Dendritic cell treated with granulocyte-macrophage colony-stimulating factor and Interleukin-4, amounts not matched to agents 40 ng/mL and 50 ng/mL, for 4 days (primary cell): ENCODE measurements around the gene FANCD2OS.
A peak's percentile ranks its signal among the peaks of the same experiment; 100 is the strongest.
"Not testable (repeated sequence)": the region's sequence is repeated elsewhere in the genome, so short reads cannot be mapped to it uniquely, and the experiment has no call there.

Experiments
- H3K27ac Mint-ChIP-seq: one replicate; pipeline ENCODE4 v1.8.0; 2022; ENCODE audit warnings: mild to moderate bottlenecking, mixed read lengths
- H3K27me3 Mint-ChIP-seq: one replicate; pipeline ENCODE4 v1.8.0; 2022; ENCODE audit warnings: mild to moderate bottlenecking, mixed read lengths
- H3K36me3 Mint-ChIP-seq: one replicate; pipeline ENCODE4 v1.8.0; 2022; ENCODE audit warnings: low read depth, mixed read lengths
- H3K4me1 Mint-ChIP-seq: one replicate; pipeline ENCODE4 v1.8.0; 2022; ENCODE audit warnings: low read depth, mixed read lengths
- H3K4me3 Mint-ChIP-seq: one replicate; pipeline ENCODE4 v1.8.0; 2022; ENCODE audit warnings: mild to moderate bottlenecking, moderate library complexity, mixed read lengths
- H3K9me3 Mint-ChIP-seq: one replicate; pipeline ENCODE4 v1.8.0; 2022; ENCODE audit warnings: mixed read lengths
- intact Hi-C: fragments of 100-400 bp; cut with micrococcal nuclease; formaldehyde crosslinking; loops from one replicate; pipeline ENCODE4 v1.15.0; 2022

The FANCD2OS gene

GRCh38 chr3:10108091-10108490 is at the start of gene FANCD2OS:
TSS of gene FANCD2OS (minus strand) at chr3:10108255. CDS start at chr3:10104774, 3,481 bp downstream.
- Mint-ChIP-seq H3K4me1 (no peaks in the 10 kb centered on the region), H3K27ac (no peak within 1 kb of the TSS), H3K27me3 (no peaks in the 10 kb centered on the region), H3K36me3 (no peaks in the 10 kb centered on the region), H3K9me3 (no peaks in the 10 kb centered on the region), H3K4me3 (no peak within 1 kb of the TSS)
- intact Hi-C loops = no loop called here

GRCh38 chr3:10157031-10157430 is 49.0 kb upstream of the FANCD2OS start:
- intact Hi-C loops = no loop called here
- Mint-ChIP-seq H3K36me3 (peaks cover 41% of the 10 kb centered on the region), H3K9me3 (no peaks in the 10 kb centered on the region), H3K4me1 (peaks cover 7% of the 10 kb centered on the region), H3K27me3 (no peaks in the 10 kb centered on the region), H3K4me3 (no peak overlapping the region), H3K27ac (no peak overlapping the region)

GRCh38 chr3:10155658-10156057 is 47.6 kb upstream of the FANCD2OS start:
- peaks cover 55% of the 10 kb centered on the region for H3K36me3 Mint-ChIP-seq
- H3K4me3 Mint-ChIP-seq = no peak overlapping the region
- H3K9me3 Mint-ChIP-seq = no peaks in the 10 kb centered on the region
- H3K27me3 Mint-ChIP-seq = no peaks in the 10 kb centered on the region
- intact Hi-C loops = no loop called here
- peaks cover 3% of the 10 kb centered on the region for H3K4me1 Mint-ChIP-seq
- H3K27ac Mint-ChIP-seq = no peak overlapping the region

- H3K4me1 Mint-ChIP-seq = peaks cover 6% of the 10 kb centered on the region
- no peaks in the 10 kb centered on the region for H3K27me3 Mint-ChIP-seq
- H3K36me3 Mint-ChIP-seq = peaks cover 60% of the 10 kb centered on the region
- no peaks in the 10 kb centered on the region for H3K9me3 Mint-ChIP-seq
- no peak overlapping the region for H3K4me3 Mint-ChIP-seq
- no peak overlapping the region for H3K27ac Mint-ChIP-seq
- intact Hi-C loops = no loop called here
Observed at GRCh38 chr3:10155123-10155472, 47.0 kb upstream of the FANCD2OS start.

GRCh38 chr3:10154335-10155122 is 46.5 kb upstream of the FANCD2OS start:
- peaks cover 66% of the 10 kb centered on the region for H3K36me3 Mint-ChIP-seq
- intact Hi-C loops = no loop called here
- no peaks in the 10 kb centered on the region for H3K9me3 Mint-ChIP-seq
- H3K4me3 Mint-ChIP-seq = no peak overlapping the region
- peaks cover 10% of the 10 kb centered on the region for H3K4me1 Mint-ChIP-seq
- H3K27me3 Mint-ChIP-seq = no peaks in the 10 kb centered on the region
- H3K27ac Mint-ChIP-seq = no peak overlapping the region

GRCh38 chr3:10150987-10151386 is 42.9 kb upstream of the FANCD2OS start:
- no peaks in the 10 kb centered on the region for H3K27me3 Mint-ChIP-seq
- H3K4me3 Mint-ChIP-seq = no peak overlapping the region
- peak overlapping the region; percentile 91 for H3K27ac Mint-ChIP-seq
- intact Hi-C loops = no loop called here
- no peaks in the 10 kb centered on the region for H3K9me3 Mint-ChIP-seq
- H3K4me1 Mint-ChIP-seq = peaks cover 27% of the 10 kb centered on the region
- H3K36me3 Mint-ChIP-seq = peaks cover 95% of the 10 kb centered on the region

- Mint-ChIP-seq H3K27me3 (no peaks in the 10 kb centered on the region), H3K36me3 (peaks cover 82% of the 10 kb centered on the region), H3K4me1 (peaks cover 27% of the 10 kb centered on the region), H3K27ac (peak overlapping the region; percentile 91), H3K4me3 (peak overlapping the region; percentile 40), H3K9me3 (no peaks in the 10 kb centered on the region)
- intact Hi-C loops = no loop called here
Observed at GRCh38 chr3:10149226-10149625, 41.2 kb upstream of the FANCD2OS start.

GRCh38 chr3:10145685-10146084 is 37.6 kb upstream of the FANCD2OS start:
- peaks cover 35% of the 10 kb centered on the region for H3K4me1 Mint-ChIP-seq
- H3K27me3 Mint-ChIP-seq = no peaks in the 10 kb centered on the region
- H3K9me3 Mint-ChIP-seq = no peaks in the 10 kb centered on the region
- peak overlapping the region; percentile 73 for H3K27ac Mint-ChIP-seq
- H3K4me3 Mint-ChIP-seq = peak overlapping the region; percentile 51
- intact Hi-C loops = no loop called here
- H3K36me3 Mint-ChIP-seq = peaks cover 64% of the 10 kb centered on the region

- H3K27me3 Mint-ChIP-seq = no peaks in the 10 kb centered on the region
- H3K27ac Mint-ChIP-seq = peak overlapping the region; percentile 99
- H3K9me3 Mint-ChIP-seq = no peaks in the 10 kb centered on the region
- H3K4me1 Mint-ChIP-seq = peaks cover 19% of the 10 kb centered on the region
- H3K36me3 Mint-ChIP-seq = peaks cover 38% of the 10 kb centered on the region
- peak overlapping the region; percentile 80 for H3K4me3 Mint-ChIP-seq
- intact Hi-C loops = loop anchor here (5.0 kb wide), 1 partner anchor 84 kb away; no protein-coding TSS in a partner anchor
Observed at GRCh38 chr3:10142707-10143560, 34.9 kb upstream of the FANCD2OS start.

GRCh38 chr3:10140996-10141546 is 33.0 kb upstream of the FANCD2OS start:
- peak overlapping the region; percentile 80 for H3K4me3 Mint-ChIP-seq
- intact Hi-C loops = loop anchor here (5.0 kb wide), 1 partner anchor 86 kb away; no protein-coding TSS in a partner anchor
- H3K36me3 Mint-ChIP-seq = peaks cover 22% of the 10 kb centered on the region
- H3K4me1 Mint-ChIP-seq = peaks cover 11% of the 10 kb centered on the region
- H3K27me3 Mint-ChIP-seq = no peaks in the 10 kb centered on the region
- H3K9me3 Mint-ChIP-seq = peaks cover under 1% of the 10 kb centered on the region
- H3K27ac Mint-ChIP-seq = peak overlapping the region; percentile 99

GRCh38 chr3:10137178-10137577 is 29.1 kb upstream of the FANCD2OS start:
- Mint-ChIP-seq H3K27me3 (peaks cover 6% of the 10 kb centered on the region), H3K36me3 (peaks cover 9% of the 10 kb centered on the region)
- intact Hi-C loops = no loop called here

GRCh38 chr3:10136426-10137005 is 28.5 kb upstream of the FANCD2OS start:
- Mint-ChIP-seq H3K9me3 (peaks cover 6% of the 10 kb centered on the region), H3K27ac (no peak overlapping the region), H3K4me3 (no peak overlapping the region), H3K36me3 (peaks cover 2% of the 10 kb centered on the region), H3K27me3 (peaks cover 6% of the 10 kb centered on the region), H3K4me1 (peaks cover 8% of the 10 kb centered on the region)
- intact Hi-C loops = no loop called here

More at GRCh38 chr3:10137178-10137577, 29.1 kb upstream of the FANCD2OS start:
- Mint-ChIP-seq H3K4me1 (peaks cover 8% of the 10 kb centered on the region), H3K27ac (no peak overlapping the region), H3K4me3 (no peak overlapping the region), H3K9me3 (peaks cover 6% of the 10 kb centered on the region)

GRCh38 chr3:10135872-10136271 is 27.8 kb upstream of the FANCD2OS start:
- H3K4me1 Mint-ChIP-seq, H3K4me3 Mint-ChIP-seq, H3K27ac Mint-ChIP-seq, H3K27me3 Mint-ChIP-seq, intact Hi-C loops, H3K9me3 Mint-ChIP-seq, H3K36me3 Mint-ChIP-seq: not testable (repeated sequence)

- no peak overlapping the region for H3K27ac Mint-ChIP-seq
- intact Hi-C loops = no loop called here
- H3K4me3 Mint-ChIP-seq = no peak overlapping the region
- H3K9me3 Mint-ChIP-seq = no peaks in the 10 kb centered on the region
- no peaks in the 10 kb centered on the region for H3K27me3 Mint-ChIP-seq
- peaks cover 18% of the 10 kb centered on the region for H3K4me1 Mint-ChIP-seq
- peaks cover 91% of the 10 kb centered on the region for H3K36me3 Mint-ChIP-seq
Observed at GRCh38 chr3:10122724-10123123, 14.7 kb upstream of the FANCD2OS start.
